Neural cell (in vitro differentiated cells): Measurements from ENCODE around the gene LHFPL6. TPM values are rescaled to one million over a fixed set of nuclear protein-coding genes. Genes with fewer than 3 reads are reported as not detected.

Source experiments
- H2AFZ ChIP-seq: fragments of 200-600, 300-800 bp; sonication (generic), shearing (Covaris generic); 2 replicates; pipeline ENCODE4 v1.6.0; 2014; ENCODE audit warnings: low read depth, mild to moderate bottlenecking, antibody characterized with exemption, low read length, moderate library complexity
- H3F3A ChIP-seq: fragments of 200-600 bp; shearing (Covaris generic); 2 replicates; pipeline ENCODE4 v1.6.1; 2016; ENCODE audit warnings: mild to moderate bottlenecking, moderate library complexity, mixed read lengths, antibody characterized with exemption, low read length; ENCODE audit not compliant: insufficient read depth, poor library complexity, severe bottlenecking
- H3K27ac ChIP-seq: fragments of 200-600, 300-800 bp; sonication (generic), shearing (Covaris generic); 2 replicates; pipeline ENCODE4 v1.5.1; 2014; ENCODE audit warnings: mild to moderate bottlenecking, low read length, moderate library complexity
- H3K27me3 ChIP-seq: fragments of 300-800, 200-600 bp; sonication (generic), shearing (Covaris generic); 2 replicates; pipeline ENCODE4 v1.6.0; 2014; ENCODE audit warnings: mild to moderate bottlenecking, low read depth, low read length, moderate library complexity; ENCODE audit not compliant: insufficient read depth
- H3K36me3 ChIP-seq: fragments of 300-800, 200-600 bp; sonication (generic), shearing (Covaris generic); 2 replicates; pipeline ENCODE4 v1.5.1; 2014; ENCODE audit warnings: mild to moderate bottlenecking, antibody characterized with exemption, low read length, moderate library complexity; ENCODE audit not compliant: insufficient read depth
- H3K4me2 ChIP-seq: fragments of 300-800, 200-600 bp; sonication (generic), shearing (Covaris generic); 2 replicates; pipeline ENCODE4 v1.6.0; 2014; ENCODE audit warnings: mild to moderate bottlenecking, low read length
- H3K4me3 ChIP-seq: fragments of 300-800, 200-600 bp; sonication (generic), shearing (Covaris generic); 2 replicates; pipeline ENCODE4 v1.5.1; 2014; ENCODE audit warnings: mild to moderate bottlenecking, low read length, moderate library complexity
- H3K79me2 ChIP-seq: fragments of 200-600 bp; shearing (Covaris generic); replicated peaks from 2 replicates; pipeline ENCODE4 v1.6.0; 2014; ENCODE audit warnings: mild to moderate bottlenecking, low read length, moderate library complexity; ENCODE audit not compliant: insufficient read depth
- H3K9ac ChIP-seq: fragments of 300-800, 200-600 bp; sonication (generic), shearing (Covaris generic); 2 replicates; pipeline ENCODE4 v1.6.1; 2016; ENCODE audit warnings: mild to moderate bottlenecking, low read length, mixed read lengths
- H3K9me2 ChIP-seq: fragments of 200-600 bp; shearing (Covaris generic); 2 replicates; pipeline ENCODE4 v1.6.1; 2016; ENCODE audit warnings: mild to moderate bottlenecking, low read length, mixed read lengths; ENCODE audit not compliant: insufficient read depth
- H3K9me3 ChIP-seq: fragments of 200-600, 300-800 bp; sonication (generic), shearing (Covaris generic); 2 replicates; pipeline ENCODE4 v1.6.1; 2016; ENCODE audit warnings: mild to moderate bottlenecking, mixed run types, low read length, moderate library complexity, mixed read lengths
- H4K20me1 ChIP-seq: fragments of 200-600 bp; shearing (Covaris generic); 2 replicates; pipeline ENCODE4 v1.6.1; 2016; ENCODE audit warnings: mild to moderate bottlenecking, mixed run types; ENCODE audit not compliant: insufficient read depth
- CTCF ChIP-seq: fragments of 450-650 bp; IDR thresholded peaks from 2 replicates; pipeline ENCODE4 v1.5.1; 2014; ENCODE audit warnings: antibody characterized with exemption, mild to moderate bottlenecking, moderate library complexity; ENCODE audit not compliant: poor library complexity, severe bottlenecking
- EP300 ChIP-seq: fragments of 450-650 bp; conservative IDR thresholded peaks from 2 replicates; pipeline ENCODE4 v1.6.1; 2014; ENCODE audit warnings: antibody characterized with exemption, mild to moderate bottlenecking, moderate library complexity; ENCODE audit not compliant: poor library complexity, severe bottlenecking
- EZH2 ChIP-seq: fragments of 200-600, 300-800 bp; shearing (Covaris generic), sonication (generic); IDR thresholded peaks from 2 replicates; pipeline ENCODE4 v1.6.1; 2014; ENCODE audit warnings: antibody characterized with exemption, low read length, borderline replicate concordance, mild to moderate bottlenecking; ENCODE audit not compliant: insufficient read depth, poor library complexity, severe bottlenecking
- MXI1 ChIP-seq: fragments of 450-650 bp; conservative IDR thresholded peaks from 2 replicates; pipeline ENCODE4 v1.6.1; 2014; ENCODE audit warnings: antibody characterized with exemption, mild to moderate bottlenecking; ENCODE audit not compliant: poor library complexity, severe bottlenecking
- POLR2AphosphoS5 ChIP-seq: IDR thresholded peaks from 2 replicates; pipeline ENCODE4 v1.6.1; 2012
- RAD21 ChIP-seq: fragments of 450-650 bp; conservative IDR thresholded peaks from 2 replicates; pipeline ENCODE4 v1.6.1; 2014; ENCODE audit warnings: antibody characterized with exemption, mild to moderate bottlenecking, moderate library complexity
- REST ChIP-seq: IDR thresholded peaks from 2 replicates; pipeline ENCODE4 v1.6.1; 2012; ENCODE audit warnings: borderline replicate concordance
- SMC3 ChIP-seq: fragments of 450-650 bp; conservative IDR thresholded peaks from 2 replicates; pipeline ENCODE4 v1.6.1; 2014; ENCODE audit warnings: antibody characterized with exemption, mild to moderate bottlenecking, moderate library complexity; ENCODE audit not compliant: poor library complexity
- TAF1 ChIP-seq: IDR thresholded peaks from 2 replicates; pipeline ENCODE4 v1.6.1; 2012; ENCODE audit warnings: low read depth
- polyA plus RNA-seq: library from polyadenylated mRNA; depleted of rRNA; stranded (reverse); fragments of >200 nt; gene quantifications from 2 replicates; pipeline ENCODE4 v1.2.3, GENCODE V29; 2014

LHFPL6 gene
- polyA plus RNA-seq, 1 donor from 2014 or later: 36.3 TPM

- Histone ChIP-seq H3K9me2 (no peaks in the 10 kb centered on the region), H3K79me2 (peaks cover 10% of the 10 kb centered on the region), H2AFZ (no peak overlapping the region), H3F3A (no peaks in the 10 kb centered on the region), H3K9me3 (no peaks in the 10 kb centered on the region), H3K27me3 (no peaks in the 10 kb centered on the region), H4K20me1 (no peaks in the 10 kb centered on the region), H3K27ac (no peak overlapping the region), H3K4me3 (no peak overlapping the region), H3K9ac (no peak overlapping the region), H3K36me3 (no peaks in the 10 kb centered on the region), H3K4me2 (no peak overlapping the region)
- TF ChIP-seq POLR2AphosphoS5 (no peak), EP300 (no peak), CTCF (no peak), MXI1 (no peak), EZH2 (no peak), TAF1 (no peak), REST (no peak), RAD21 (no peak), SMC3 (no peak)
Observed at GRCh38 chr13:39531646-39532045, 71.3 kb downstream of the LHFPL6 start.

GRCh38 chr13:39530916-39531315 is 72.1 kb downstream of the LHFPL6 start:
- Histone ChIP-seq H3K79me2 (peaks cover 10% of the 10 kb centered on the region), H3K9ac (no peak overlapping the region), H3K4me2 (no peak overlapping the region), H3K27ac (no peak overlapping the region), H3K36me3 (no peaks in the 10 kb centered on the region), H3K27me3 (no peaks in the 10 kb centered on the region), H3F3A (no peaks in the 10 kb centered on the region), H3K4me3 (no peak overlapping the region), H3K9me3 (no peaks in the 10 kb centered on the region), H4K20me1 (no peaks in the 10 kb centered on the region), H3K9me2 (no peaks in the 10 kb centered on the region), H2AFZ (no peak overlapping the region)
- TF ChIP-seq POLR2AphosphoS5 (no peak), REST (no peak), EP300 (no peak), EZH2 (no peak), RAD21 (no peak), MXI1 (no peak), CTCF (no peak), SMC3 (no peak), TAF1 (no peak)
